NCI-H2081 (cell line): ENCODE measurements around the gene PRKAR1B.
"Not testable (repeated sequence)": the region's sequence is repeated elsewhere in the genome, so short reads cannot be mapped to it uniquely, and the experiment has no call there.

Experiments
- DNase-seq, 2 experiments: peaks; one replicate each; lab custom pipeline; 2025; lab: John Stamatoyannopoulos, UW

Gene PRKAR1B

GRCh38 chr7:644381-645305 is 82.4 kb downstream of the PRKAR1B start:
- DNase-seq: no peak

DNA sequence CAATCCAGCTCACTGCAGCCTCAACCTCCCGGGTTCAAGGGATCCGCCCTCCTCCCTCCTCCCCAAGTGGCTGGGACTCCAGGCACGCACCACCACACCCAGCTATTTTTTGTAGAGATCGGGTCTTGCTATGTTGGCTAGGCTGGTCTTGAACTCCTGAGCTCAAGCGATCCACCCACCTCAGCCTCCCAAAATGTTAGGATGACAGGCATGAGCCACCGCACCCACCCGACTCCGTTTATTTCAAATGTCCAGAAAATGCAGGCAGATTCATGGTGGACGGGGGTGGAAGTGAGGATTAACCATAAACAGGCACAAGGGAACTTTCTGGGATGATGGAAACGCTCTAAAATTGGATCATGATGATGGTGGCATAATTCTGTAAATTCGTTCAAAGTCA is 85.1 kb downstream of the PRKAR1B start:
- no peak for DNase-seq

DNA sequence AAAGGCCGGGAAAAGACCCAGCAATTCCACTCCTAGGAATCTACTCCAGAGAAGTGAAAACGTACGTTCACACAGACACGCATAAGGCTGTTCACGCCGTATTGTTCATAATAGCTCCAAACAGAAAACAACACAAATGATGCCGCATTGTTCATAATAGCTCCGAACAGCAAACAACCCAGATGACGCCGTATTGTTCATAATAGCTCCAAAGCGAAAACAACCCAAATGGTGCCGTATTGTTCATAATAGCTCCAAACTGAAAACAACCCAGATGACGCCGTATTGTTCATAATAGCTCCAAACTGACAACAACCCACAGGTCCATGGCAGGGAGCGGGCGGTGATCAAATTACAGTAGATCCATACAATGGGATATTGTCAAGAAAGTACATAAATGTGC is 85.8 kb downstream of the PRKAR1B start:
- peak; percentile 11 to 22 for DNase-seq

DNA sequence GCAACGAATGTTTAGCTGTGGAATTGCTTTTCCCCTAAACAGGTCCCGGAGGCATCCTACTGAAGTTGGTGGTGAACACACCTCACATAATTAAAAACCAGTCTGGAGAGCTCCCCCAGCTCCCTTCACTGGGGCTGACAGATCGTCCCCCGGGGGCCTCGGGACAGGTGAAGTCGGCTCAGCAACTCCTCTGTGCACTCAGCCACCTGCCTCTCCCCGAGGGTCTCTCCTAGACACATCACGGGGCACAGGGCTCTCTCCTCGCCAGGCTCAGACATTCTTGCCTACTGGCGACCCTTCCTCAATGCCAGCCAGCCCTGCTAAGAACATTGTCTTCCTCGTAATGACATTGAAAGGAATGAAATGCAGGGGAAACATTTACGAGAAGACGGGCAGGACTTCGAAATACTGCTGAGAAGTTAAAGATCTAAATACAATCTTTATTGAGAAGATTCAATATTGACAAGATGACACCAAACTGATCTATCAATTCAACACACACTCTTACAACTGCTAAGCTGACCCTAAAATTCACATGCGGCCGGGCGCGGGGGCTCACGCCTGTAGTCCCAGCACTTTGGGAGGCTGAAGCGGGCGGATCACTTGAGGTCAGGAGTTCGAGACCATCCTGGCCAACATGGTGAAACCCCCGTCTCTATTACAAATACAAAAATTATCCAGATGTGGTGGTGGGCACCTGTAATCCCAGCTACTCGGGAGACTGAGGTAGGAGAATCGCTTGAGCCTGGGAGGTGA is 88.6 kb downstream of the PRKAR1B start:
- DNase-seq: no peak

DNA sequence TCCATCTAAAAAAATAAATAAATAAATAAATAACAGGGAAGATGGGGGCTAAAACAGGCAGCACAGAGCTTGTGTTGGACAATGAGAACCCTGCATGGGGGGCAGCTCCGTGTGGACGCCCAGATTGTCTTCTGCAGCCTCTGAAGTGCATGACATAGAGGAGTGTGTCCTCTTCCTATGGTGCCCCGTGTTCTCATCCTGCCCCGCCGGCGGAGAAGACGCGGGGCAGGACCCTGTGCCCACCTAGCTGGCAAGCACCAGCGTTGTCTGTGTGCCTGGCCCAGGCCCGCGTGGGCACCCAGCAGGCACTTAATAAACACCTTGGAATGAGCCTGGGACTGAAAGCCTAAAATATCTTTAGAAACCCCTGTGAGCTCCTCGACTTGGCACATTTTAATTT is 89.3 kb downstream of the PRKAR1B start:
- DNase-seq: no peak

- no peak for DNase-seq
Observed at GRCh38 chr7:636396-636795, 90.7 kb downstream of the PRKAR1B start.

DNA sequence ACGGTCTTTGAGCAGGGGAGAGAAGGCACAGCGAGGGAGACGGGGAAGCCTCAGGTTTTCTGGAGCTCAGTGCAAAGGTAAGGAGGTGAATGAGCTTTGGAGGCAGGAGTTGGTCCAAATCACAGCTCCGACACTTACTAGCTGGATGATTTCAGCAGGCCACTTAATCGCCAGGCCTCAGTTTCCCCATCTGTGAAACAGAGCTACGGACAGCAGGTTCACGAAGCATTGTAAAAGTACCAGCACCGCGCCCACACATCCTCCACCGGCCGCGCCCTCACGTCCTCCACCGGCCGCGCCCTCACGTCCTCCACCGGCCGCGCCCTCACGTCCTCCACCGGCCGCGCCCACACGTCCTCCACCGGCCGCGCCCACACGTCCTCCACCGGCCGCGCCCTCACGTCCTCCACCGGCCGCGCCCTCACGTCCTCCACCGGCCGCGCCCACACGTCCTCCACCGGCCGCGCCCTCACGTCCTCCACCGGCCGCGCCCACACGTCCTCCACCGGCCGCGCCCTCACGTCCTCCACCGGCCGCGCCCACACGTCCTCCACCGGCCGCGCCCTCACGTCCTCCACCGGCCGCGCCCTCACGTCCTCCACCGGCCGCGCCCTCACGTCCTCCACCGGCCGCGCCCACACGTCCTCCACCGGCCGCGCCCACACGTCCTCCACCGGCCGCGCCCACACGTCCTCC is 91.2 kb downstream of the PRKAR1B start:
- not testable (repeated sequence) for DNase-seq

DNA sequence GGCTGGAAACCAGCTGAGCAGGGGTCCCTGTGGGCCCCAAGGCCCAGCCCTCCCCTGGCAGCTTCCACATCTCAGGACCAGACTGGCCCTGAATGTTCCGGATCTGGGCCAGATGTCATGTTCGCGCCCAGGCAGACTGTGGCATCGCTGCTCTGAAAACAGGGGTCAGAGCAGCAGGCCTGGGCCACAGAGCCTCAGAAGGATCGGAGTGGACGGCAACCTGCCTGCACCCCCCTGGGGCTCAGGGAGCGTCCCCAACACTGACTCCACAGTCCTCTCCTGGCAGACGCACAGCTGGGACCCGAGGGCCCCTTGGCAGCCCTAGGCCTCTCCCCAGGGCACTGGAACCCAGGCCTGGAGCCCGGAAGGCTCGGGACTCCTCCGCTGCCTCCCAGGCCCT is 91.9 kb downstream of the PRKAR1B start:
- no peak for DNase-seq

DNA sequence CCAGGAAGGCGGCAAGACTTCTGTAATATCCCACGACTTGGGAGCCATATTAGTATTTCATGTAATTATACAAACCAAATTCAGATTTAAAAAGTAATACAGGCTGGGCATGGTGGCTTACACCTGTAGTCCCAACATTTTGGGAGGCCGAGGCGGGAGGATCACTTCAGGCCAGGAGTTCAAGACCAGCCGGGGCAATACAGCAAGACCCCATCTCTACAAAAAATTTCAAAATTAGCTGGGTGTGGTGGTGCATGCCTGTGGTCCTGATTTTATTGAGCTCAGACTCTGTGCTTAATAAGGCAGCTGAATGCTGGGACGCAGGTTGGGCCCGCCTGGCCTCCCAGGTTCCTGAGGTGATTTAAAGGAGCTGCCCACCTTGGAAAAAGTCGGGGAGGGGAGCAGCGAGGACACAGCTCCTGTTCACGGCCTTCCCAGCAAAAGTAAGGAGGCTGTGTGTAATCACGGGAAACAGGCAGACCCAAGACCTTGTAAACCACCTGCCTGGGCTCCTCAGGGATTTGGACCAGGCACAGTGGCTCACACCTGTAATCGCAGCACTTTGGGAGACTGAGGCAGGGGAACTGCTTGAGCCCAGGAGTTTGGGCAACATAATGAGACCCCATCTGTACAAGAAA is 93.6 kb downstream of the PRKAR1B start:
- no peak for DNase-seq

GRCh38 chr7:632831-633210 is 94.3 kb downstream of the PRKAR1B start:
- no peak for DNase-seq

GRCh38 chr7:631964-632830 is 94.9 kb downstream of the PRKAR1B start:
- no peak for DNase-seq

DNA sequence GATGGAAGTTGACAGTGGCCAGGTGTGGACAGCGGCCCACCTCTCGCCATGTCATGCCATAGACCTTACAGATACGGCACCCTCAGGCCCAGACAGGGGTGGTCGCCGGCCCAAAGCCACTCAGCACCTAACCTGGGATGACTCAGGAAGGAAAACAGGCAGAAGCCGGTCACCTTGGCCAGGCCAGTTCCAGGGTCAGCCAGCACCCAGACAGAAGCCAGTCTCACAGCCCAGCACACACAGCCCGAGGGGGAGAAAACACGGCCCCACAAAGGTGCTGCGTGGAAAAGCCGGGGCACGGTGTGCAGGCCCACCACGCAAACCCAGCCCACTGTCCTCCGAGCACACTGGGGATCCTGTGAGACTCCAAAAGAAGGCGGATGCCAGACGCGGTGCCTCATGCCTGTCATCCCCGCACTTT is 95.8 kb downstream of the PRKAR1B start:
- DNase-seq: no peak

- DNase-seq: no peak
Observed at GRCh38 chr7:630539-630938, 96.5 kb downstream of the PRKAR1B start.

DNA sequence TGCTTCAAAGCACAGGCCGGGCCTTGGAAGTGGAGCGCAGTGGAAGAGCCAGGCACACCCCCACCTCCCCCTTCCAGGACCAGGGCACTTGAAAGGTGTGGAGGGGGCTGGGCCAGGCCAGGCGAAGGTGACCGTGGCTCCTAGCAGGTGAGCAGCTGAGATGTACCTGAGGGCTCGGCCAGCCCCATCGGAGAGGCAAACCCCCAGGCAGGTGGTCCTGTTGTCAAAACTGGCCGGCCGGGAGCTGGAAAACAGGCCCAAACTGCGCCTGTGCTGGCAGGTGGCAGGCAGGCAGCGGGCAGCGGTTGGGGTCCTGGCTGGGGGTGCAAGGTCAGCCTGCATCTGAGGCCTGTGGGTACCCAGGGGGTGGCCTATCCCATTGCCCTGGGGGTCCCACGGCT is 97.0 kb downstream of the PRKAR1B start:
- no peak for DNase-seq

- DNase-seq: no peak
Observed at GRCh38 chr7:628826-629225, 98.3 kb downstream of the PRKAR1B start.

- no peak for DNase-seq
Observed at GRCh38 chr7:628402-628763, 98.7 kb downstream of the PRKAR1B start.

DNA sequence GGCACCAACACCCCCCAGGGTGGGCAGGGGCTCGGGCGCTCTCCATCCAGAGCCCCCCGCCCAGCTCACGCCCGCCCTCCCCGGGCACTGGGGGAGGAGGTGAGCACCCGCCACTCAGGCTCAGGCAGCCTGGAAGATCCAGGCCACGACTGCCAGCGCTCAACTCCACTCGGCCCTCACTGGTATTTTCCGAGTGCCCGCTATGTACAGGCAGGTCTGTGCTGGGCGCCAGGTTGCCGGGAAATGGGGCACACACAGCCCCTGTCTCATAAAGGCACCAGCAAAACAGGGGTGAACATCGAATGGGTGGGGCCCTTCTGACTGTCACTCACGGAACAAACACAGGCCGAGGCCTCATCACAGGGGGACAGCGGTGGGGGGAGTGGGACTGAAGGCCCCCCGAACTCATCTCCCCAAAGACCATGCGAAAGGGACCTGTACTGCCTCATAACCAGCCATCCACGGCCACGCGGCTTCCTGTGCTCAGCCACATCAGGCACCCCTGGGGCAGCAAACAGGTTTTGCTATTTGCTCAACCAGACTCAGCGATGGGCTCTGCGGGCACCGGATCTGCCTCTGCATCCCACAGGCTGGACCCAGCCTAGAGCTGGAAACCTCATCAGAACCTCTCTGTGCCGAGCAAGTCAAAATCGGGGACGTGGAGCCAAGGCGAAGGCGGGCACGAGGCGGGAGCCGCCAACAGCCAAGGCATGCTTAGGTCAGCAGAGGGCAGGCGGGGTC is 99.2 kb downstream of the PRKAR1B start:
- no peak for DNase-seq

- no peak for DNase-seq
Observed at GRCh38 chr7:625376-625971, 101.6 kb downstream of the PRKAR1B start.

GRCh38 chr7:623464-623863 is 103.6 kb downstream of the PRKAR1B start:
- DNase-seq: no peak
